HG02588 (cell line): Measurements from ENCODE around the gene ZBTB3.
"Not testable (repeated sequence)": the region's sequence is repeated elsewhere in the genome, so short reads cannot be mapped to it uniquely, and the experiment has no call there.

ENCODE experiments used
- ATAC-seq: cut with Tn5 transposase; IDR thresholded peaks from one replicate; pipeline ENCODE4 v1.9.1; 2021; ENCODE audit warnings: mild to moderate bottlenecking, moderate library complexity; ENCODE audit not compliant: unreplicated experiment

Gene ZBTB3

GRCh38 chr11:62753736-62754603, at the start of gene ZBTB3:
Gene ZBTB3, minus strand, starts transcription at chr11:62754160. Its CDS starts 496 bp downstream, at chr11:62753664.
- ATAC-seq, result peak; percentile 89

DNA sequence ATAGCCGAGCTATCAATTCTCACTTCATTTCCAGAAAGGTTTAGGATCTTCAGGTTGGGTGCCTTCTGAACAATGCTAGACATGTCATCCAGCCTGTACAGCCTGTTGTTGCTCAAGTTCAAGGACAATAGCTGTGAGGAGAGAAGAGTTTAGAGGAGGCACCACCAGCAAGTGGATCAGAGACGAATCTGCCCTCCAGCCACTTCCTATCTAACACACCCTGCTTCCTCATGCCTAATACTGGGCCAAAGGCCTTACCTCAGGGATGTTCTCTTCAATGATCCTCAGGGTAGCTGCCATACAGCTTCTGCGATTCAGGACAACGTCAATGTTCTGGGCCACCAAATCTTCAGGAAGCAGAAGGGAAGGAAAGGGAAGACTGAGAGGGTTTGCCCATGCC, 47.1 kb upstream of the ZBTB3 start:
- no peak for ATAC-seq

GRCh38 chr11:62799486-62799885, 45.5 kb upstream of the ZBTB3 start:
- no peak for ATAC-seq

DNA sequence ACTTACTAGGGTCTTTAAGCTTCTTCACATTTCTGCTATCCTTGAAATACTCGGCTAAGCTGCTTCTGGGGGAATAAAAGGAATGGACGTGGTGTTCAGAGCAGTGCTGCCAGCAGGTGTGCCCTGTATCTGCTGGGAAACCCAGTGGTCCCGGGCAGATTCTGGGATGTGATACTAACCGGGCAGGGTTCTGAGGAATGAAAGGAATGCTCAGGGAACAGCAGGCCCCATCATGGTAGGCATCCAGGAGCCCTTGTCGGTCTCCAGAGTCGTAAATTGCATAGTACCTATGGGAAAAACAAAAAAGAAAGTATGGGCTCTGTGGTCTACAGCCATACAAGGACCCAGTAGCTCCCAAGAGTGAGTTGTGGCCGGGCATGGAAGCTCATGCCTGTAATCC, 42.3 kb upstream of the ZBTB3 start:
- ATAC-seq, result no peak

GRCh38 chr11:62794201-62794775, 40.3 kb upstream of the ZBTB3 start:
- no peak for ATAC-seq

DNA sequence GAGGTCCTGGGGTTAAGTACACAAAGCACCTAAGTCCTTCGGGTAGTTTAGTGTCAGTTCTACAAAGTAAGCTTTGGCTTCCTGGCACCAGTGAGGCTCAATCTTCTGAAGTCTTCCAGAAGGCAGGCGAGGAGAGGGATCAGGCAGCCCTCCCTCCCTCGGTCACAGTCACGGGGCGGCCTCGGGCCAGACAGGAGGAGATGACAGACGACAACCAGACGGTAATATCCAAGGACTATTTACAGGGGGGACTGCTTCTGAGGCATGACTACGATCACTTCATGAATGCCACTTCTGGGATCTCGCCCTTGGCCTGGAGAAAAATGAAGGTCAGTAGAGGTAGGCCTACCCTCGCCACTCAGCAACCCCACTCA, 38.2 kb upstream of the ZBTB3 start:
- ATAC-seq, result no peak

DNA sequence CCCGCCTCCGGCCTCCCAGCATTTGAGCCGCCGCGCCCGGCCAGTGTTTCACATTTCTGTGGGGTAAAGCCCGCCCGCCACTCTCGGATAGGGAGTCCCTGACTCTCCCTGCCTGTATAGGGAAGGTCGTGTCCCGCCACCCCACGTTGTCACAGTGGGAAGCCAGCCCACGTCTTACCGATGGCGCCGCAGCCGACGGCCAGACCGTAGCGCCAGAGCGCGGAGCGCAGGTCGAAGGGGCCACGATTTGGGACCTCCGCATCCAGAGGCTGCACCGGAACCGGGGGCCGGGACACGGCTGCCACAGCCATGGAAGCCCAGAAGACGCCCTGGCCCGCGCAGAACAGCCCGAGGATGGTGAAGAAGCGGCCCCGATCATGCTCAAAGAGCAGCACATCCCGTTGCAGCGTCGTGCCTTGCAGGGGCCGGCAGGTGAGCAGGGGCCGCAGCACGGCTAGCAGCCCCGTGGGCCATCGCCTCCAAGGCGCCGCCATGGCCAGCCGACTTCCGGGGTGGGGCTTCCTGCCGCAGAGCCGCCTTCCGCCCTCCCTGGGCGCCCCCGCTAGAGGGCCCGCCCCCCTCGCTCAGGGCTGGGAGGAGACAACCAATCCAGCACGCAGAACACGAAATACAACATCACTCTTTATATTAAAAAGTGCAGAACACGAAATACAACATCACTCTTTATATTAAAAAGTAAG, 37.7 kb upstream of the ZBTB3 start, which contains the start of gene TMEM223:
Gene TMEM223, minus strand, starts transcription at position 506 of the 701 bp plus-strand sequence. Its CDS starts 12 bp downstream, at position 494.
- peak; percentile 62 for ATAC-seq

DNA sequence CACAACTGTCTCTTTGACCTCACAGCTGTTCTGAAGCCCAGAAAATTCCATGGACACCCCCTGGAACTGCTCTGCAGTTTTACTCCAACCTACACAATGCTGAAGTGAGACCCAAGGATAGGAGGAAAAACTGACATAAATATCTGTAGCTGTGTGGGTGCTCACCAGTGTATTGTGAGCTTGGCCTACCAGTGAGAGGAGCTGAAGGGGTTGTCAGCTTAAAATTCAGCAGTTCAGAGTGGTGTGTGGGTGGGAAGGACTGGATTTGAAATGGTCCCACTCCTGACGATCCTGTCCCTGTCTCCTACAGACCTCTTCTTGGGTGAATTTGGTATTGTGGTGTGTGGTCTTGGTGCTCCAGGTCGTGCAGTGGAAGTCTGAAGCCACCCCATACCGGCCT, 35.6 kb upstream of the ZBTB3 start:
- no peak for ATAC-seq

DNA sequence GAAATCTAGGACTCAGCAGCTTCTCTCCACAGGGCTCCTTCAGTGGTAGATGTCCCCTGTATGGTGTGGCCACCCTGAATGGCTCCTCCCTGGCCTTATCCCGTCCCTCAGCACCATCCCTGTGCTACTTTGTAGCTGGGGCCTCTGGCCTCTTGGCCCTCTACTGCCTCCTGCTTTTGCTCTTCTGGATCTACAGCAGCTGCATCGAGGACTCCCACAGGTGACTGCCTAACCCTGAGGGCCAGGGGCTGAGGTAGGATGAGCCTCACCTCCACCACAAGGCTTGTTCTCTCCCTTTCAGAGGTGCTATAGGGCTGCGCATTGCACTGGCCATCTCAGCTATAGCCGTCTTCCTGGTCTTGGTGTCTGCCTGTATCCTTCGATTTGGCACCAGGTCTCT, 35.0 kb upstream of the ZBTB3 start:
- ATAC-seq, result no peak

DNA sequence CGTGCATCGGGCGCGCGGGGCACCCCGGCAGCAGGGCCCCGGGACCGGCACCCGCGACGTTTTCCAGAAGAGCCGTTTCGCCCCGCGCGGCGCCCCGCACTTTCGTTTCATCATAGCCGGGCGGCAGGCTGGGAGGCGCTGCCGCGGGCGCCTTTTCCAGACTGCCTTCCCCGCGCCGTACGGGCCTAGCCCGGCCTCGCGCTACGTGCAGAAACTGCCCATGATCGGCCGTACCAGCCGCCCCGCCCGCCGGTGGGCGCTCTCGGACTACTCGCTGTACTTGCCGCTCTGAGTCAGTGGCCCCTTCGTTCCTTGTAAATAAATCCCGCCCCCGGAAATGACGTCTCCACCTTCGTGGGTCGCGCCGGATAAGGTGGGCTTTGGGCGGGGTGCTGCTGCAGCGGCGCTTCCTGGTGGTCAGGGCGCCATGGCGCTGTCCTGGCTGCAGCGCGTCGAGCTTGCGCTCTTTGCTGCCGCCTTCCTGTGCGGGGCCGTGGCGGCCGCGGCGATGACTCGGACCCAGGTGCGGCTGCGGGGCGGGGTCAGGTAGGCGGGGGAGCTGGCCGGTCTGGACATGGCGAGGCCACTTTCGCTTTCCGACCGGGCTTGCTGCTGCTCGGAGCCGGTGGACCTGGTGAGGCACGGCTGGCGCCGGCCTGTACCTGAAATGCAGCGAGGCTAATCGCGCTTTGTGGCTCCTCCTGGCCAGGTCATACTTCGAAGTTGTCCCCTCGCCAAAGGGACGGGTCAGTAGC, 33.2 kb upstream of the ZBTB3 start, which contains the start of gene TMEM179B:
Gene TMEM179B, plus strand, starts transcription at position 398 of the 755 bp plus-strand sequence. Its CDS starts 30 bp downstream, at position 428.
- peak; percentile 57 for ATAC-seq

DNA sequence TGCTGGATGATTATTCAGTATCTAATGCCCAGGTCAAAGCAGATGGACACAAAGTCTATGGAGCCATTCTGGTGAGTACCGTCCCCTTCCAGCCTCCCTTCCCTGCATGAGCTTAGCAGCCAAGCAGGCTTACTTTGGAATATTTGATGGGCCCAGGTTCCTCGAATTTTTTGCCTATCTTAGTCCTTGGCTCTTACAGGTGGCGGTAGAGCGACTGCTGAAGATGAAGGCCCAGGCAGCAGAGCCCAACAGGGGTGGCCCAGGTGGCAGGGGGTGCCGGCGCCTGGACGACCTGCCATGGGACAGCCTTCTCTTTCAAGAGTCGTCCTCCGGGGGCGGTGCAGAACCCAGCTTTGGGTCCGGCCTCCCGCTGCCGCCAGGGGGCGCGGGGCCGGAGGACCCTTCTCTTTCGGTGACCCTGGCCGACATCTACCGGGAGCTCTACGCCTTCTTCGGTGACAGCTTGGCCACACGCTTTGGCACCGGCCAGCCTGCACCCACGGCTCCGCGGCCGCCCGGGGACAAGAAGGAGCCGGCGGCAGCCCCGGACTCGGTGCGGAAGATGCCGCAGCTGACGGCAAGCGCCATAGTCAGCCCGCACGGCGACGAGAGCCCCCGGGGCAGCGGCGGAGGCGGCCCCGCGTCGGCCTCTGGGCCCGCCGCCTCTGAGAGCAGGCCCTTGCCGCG, 32.5 kb upstream of the ZBTB3 start:
- ATAC-seq, result peak; percentile 60

DNA sequence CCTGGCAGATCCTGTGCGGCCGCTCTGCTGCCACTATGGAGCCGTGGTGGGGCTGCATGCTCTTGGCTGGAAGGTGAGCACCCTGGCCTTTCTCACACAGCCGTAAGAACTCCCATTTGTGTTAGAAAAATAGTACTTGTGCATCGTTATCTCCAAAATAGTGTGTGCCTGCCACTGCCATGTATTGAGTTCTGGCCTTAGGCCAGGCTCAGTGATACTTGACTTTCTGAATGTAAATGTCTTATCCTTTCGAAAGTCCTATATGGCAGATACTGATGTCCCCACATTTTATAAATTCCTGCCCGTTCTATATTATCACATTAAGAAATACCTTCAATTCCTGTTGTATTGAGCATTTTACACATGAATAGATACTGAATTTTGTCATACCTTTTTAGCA, 28.8 kb upstream of the ZBTB3 start:
- ATAC-seq, result no peak

GRCh38 chr11:62778441-62778840, 24.5 kb upstream of the ZBTB3 start:
- ATAC-seq, result no peak

DNA sequence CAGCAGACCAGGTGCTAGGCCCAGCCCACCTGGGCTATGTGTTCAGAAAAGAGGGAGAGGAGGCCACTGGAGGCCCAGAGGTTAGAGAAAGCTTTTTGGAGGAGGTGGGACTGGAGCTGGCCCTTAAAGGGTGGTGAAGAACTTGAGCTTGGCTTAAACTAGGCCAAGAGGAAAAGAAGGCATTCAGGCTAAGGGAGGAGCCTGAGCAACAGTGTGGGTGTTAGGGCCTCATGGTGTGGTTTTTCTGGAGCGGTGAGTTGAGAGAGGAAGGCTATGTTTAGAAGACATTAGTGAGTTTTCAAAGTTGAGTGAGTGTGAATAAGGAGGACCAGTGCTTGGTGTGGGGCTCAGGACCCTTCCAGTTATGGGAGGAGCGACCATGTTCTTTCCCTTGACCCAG, 23.4 kb upstream of the ZBTB3 start:
- ATAC-seq, result no peak

DNA sequence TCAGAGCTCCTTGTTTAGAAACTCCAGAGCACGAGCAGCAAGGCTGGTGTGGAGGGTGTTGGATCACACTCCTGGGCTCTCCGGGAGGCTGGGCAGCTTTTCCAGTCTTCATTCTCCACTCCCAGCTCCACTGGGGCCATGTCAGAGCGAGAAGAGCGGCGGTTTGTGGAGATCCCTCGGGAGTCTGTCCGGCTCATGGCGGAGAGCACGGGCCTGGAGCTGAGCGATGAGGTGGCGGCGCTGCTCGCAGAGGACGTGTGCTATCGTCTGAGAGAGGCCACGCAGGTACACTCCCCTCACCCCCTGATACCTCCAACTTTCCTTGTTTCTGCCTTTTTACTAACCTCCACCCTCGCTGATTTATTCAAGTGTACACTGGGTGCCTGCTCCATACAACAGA, 21.7 kb upstream of the ZBTB3 start:
- no peak for ATAC-seq

DNA sequence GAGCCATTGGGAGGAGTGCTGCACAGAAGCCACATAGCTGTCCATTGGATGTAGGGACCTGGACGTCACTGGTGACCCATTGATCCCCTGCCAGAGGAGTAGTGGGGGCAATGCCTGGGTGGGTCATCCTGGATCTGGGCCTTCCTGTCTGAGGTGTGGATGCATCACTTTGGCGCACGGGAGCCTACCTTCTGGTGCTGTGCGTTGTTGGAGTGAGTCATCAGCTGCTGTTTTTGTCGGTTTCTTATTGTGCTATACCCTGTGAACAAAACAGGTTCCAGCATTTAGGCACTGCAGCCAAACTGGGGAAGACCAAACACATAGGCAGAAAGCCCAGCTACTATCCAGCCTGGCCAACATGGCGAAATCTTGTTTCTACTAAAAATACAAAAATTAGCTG, 20.4 kb upstream of the ZBTB3 start:
- no peak for ATAC-seq

DNA sequence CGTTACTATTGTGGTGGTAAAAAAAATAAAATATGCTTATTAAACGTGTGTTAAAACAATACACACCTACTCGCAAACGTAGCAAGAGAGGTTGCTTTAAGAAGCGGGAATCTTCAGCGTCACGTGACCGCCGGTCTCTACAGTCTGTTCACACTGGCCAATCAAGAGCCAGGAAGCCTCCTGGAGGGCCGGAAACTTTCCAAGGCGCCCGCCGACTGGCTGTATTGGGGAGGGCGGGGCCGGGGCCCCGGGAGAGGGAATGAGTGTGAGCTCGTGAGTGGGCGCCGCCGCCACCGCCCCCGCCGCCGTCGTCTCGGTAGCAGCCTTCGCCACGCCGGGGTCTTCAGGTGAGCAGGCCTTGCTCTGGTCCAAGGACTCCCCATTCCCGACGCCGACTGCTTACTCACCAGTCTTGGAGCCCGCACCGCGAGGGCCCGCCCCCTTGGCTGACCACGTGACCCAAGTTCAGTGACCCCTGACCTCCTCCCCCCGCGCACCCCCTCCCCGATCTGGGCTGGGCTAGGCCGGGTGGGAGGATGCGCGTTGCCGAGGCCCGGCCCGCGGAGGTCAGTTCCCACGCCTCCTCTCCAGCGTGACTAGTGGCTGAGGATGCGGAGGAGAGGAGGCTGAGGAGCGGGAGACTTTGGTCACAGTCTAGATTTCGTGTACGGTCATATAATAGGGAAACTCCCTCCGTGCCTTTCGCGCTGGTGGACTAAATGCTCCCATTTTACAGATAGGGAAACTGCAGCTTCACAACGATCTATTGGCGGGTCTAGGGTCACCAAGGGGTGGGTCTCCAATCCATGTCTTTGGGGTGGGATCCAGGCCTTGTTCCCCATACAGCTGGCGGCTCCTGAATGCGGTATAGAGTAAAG, 17.4 kb upstream of the ZBTB3 start, which contains the start of gene TAF6L:
Gene TAF6L, plus strand, starts transcription at position 253 of the 878 bp plus-strand sequence. CDS start 4,388 bp downstream, outside the sequence.
- ATAC-seq, result peak; percentile 82

GRCh38 chr11:62770778-62771143, 16.8 kb upstream of the ZBTB3 start:
- peak; percentile 6 for ATAC-seq

GRCh38 chr11:62760867-62761227, 6.9 kb upstream of the ZBTB3 start:
- ATAC-seq, result not testable (repeated sequence)
